ENCODE results near the gene SIPA1L2. TPM values are rescaled to one million over a fixed set of nuclear protein-coding genes. Genes with fewer than 3 reads are reported as not detected.

Gene SIPA1L2
- total and polyA plus RNA-seq, 10 donors = 1.1 to 67.7 (median 27.7) TPM

DNA sequence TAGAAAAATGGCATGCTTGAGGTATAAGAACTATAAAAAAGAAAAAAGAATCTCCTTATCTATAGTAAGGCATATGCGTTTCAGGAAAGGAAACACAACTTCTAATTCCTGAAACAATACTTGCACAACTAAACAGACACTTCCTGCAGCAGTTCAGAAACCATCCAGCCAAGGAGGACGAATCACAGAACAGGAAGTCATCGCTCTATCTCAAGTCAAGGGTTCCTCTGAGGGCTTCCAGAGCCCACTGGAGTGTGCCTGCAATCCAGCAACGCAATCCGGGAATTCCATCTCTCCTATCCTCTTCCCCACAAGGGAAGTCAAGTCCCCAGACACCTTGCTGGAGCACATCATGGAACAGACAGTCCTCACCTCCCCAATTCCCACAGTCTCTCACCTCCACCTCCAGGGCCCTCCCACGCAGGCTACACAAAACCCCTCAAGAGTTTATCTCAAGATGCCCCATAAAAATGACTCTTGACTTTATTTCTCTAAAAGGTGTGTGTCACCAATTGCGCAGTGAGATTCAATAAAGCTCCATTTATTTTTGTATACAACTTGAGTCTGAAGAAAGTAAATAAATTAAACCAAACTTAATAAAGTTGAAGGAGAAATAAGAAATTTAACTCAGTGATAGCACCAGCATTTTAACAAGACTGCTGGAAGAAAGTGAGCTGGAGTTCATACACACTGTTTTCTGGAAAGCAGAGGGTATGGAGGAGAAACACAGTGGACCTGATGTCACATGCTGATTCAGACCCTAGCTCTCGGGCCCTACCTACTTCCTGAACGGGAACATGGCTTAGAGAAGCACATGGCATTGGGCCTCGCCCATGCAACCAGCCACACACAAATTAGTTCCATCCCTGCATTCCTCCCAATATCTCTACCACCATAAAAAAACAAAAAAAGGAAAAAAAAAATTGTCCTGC lies 39.9 kb downstream of the SIPA1L2 start:
- TF ChIP-seq POLR2A (IDR thresholded peaks at IDR 0.05) (no peak), POLR2AphosphoS5 (IDR thresholded peaks at IDR 0.05) (peak in 1 of 3 donors; percentile 13)
- Histone ChIP-seq H3K27ac (peak overlapping the region; percentile 5 to 86 (median 74)), H3K4me1 (peaks cover 12 to 46% (median 27%) of the 10 kb centered on the region in 6 donors), H3K27me3 (replicated peaks in 1 of 7) (no peaks in the 10 kb centered on the region), H3K9me3 (no peaks in the 10 kb centered on the region), H3K4me3 (no peak overlapping the region), H3K36me3 (no peaks in the 10 kb centered on the region)
- intact Hi-C loops (cut with DNase I; ENCODE audit: low total_unique reads) = no loop called here
- 29 to 47% (median 40%) methylated on average over 10 of the region's 10 CpGs for WGBS, 5 donors
- DNase-seq = no peak

DNA sequence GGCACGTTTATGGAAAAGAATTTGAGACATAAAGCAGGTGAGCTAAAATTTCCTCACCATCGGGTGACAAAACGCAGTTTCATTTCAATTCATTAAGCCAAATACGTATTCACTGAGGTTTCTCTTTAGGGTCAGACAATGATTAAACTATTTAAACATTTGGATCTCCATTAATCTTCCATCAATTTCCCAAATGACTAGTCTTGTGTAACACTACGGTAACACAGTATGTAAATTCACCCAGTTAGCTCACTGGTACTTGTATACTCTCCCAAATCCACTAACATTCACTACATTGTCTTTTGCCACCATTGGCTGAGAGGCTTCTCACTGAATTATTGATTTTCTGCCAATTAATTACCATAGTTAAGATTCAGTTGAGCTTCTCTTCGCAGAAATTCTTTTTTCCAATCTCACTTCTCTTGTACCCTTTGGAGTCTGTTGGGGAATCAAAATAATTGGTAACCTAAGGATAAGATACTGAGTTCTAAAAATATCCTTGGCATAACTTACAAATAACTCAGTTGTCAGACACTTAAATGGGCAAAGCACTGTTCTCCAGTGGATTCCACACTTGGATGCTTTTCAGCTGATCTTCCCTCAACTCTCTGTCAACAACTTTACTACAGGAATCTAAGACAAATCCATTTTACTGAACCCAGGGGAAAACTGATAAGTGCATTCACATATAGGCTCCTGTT lies 40.7 kb downstream of the SIPA1L2 start:
- Histone ChIP-seq H3K4me3 (no peak overlapping the region), H3K27ac (peak overlapping the region in 7 of 8 donors; percentile 5 to 86 (median 81)), H3K27me3 (replicated peaks in 1 of 7) (no peaks in the 10 kb centered on the region), H3K36me3 (no peaks in the 10 kb centered on the region), H3K9me3 (no peaks in the 10 kb centered on the region), H3K4me1 (peaks cover 9 to 46% (median 28%) of the 10 kb centered on the region in 6 donors)
- intact Hi-C loops (cut with DNase I; ENCODE audit: low total_unique reads) = no loop called here
- no peak for DNase-seq
- TF ChIP-seq POLR2AphosphoS5 (IDR thresholded peaks at IDR 0.05) (no peak), POLR2A (IDR thresholded peaks at IDR 0.05) (no peak)
- TF ChIP-seq, protein P1, sequence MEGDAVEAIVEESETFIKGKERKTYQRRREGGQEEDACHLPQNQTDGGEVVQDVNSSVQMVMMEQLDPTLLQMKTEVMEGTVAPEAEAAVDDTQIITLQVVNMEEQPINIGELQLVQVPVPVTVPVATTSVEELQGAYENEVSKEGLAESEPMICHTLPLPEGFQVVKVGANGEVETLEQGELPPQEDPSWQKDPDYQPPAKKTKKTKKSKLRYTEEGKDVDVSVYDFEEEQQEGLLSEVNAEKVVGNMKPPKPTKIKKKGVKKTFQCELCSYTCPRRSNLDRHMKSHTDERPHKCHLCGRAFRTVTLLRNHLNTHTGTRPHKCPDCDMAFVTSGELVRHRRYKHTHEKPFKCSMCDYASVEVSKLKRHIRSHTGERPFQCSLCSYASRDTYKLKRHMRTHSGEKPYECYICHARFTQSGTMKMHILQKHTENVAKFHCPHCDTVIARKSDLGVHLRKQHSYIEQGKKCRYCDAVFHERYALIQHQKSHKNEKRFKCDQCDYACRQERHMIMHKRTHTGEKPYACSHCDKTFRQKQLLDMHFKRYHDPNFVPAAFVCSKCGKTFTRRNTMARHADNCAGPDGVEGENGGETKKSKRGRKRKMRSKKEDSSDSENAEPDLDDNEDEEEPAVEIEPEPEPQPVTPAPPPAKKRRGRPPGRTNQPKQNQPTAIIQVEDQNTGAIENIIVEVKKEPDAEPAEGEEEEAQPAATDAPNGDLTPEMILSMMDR (IDR thresholded peaks at IDR 0.05 in 8 of 11, conservative IDR thresholded peaks at IDR 0.05 in 3 of 11) = no peak
- WGBS, 5 donors = 56 to 85% (median 75%) methylated on average over 6 of the region's 6 CpGs

DNA sequence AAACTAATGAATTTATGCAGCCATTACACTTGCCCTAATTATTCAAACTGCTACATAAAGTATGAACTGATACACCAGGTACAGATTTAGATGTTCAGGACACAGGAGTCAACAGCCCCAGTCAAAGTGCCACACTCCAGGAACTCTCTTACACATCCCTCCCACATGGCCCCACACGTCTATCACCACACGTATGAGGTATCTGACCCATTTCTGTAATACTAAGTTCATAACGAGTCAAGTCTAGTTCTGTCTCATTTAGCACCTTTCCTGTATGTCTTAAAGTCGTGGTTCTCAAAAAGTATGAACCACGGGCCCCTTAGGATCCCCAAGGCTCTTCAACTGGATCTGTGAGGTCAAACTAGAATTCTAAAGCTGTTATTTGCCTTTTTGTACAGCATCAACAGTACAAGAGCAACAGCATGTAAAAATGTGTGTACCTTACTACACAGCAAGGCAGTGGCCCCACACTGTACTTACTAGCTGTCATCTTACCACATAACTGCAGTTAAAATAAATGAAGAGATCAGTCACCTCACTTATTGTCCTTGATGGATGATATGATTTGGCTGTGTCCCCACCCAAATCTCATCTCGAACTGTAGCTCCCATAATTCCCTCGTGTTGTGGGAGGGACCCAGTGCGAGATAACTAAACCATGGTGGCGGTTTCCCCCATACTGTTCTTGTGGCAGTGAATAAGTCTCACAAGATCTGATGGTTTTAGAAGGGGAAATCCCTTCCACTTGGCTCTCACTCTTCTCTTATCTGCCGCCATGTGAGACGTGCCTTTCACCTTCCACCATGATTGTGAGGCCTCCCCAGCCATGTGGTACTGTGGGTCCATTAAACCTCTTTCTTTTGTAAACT lies 42.6 kb downstream of the SIPA1L2 start:
- no peaks in the 10 kb centered on the region for H3K36me3 ChIP-seq
- H3K4me3 ChIP-seq = no peak overlapping the region
- H3K9me3 ChIP-seq = no peaks in the 10 kb centered on the region
- DNase-seq = no peak
- TF ChIP-seq POLR2A (IDR thresholded peaks at IDR 0.05) = no peak
- no peak for TF ChIP-seq POLR2AphosphoS5 (IDR thresholded peaks at IDR 0.05)
- TF ChIP-seq, protein P1 (IDR thresholded peaks at IDR 0.05 in 8 of 11, conservative IDR thresholded peaks at IDR 0.05 in 3 of 11) = no peak
- H3K27ac ChIP-seq = peak overlapping the region in 2 of 8 donors; percentile 85 to 86
- H3K4me1 ChIP-seq = peaks cover 9 to 46% (median 28%) of the 10 kb centered on the region in 6 donors
- WGBS, 5 donors = 66 to 79% (median 76%) methylated on average over 11 of the region's 11 CpGs
- intact Hi-C loops (cut with DNase I; ENCODE audit: low total_unique reads) = no loop called here
- no peaks in the 10 kb centered on the region for H3K27me3 ChIP-seq (replicated peaks in 1 of 7)

DNA sequence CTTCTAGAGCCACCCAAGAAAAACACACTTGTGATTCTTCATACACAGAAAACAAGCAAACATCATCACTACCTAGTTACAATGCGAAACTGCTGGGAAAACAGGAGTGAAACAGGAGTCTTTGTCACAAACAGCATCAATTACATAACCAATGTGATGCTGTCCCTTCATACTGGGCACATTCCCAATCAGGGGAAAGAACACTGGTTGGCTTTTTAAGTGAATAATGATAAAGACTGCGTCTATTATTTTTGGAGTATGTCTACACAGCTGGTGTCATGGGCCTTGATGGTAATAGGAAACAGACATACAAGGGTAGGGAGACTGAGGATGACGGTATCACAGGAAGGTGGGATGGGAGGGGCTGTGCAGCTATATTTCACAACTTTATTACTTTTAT lies 43.3 kb downstream of the SIPA1L2 start:
- no peak overlapping the region for H3K27ac ChIP-seq
- TF ChIP-seq POLR2A (IDR thresholded peaks at IDR 0.05) (no peak), POLR2AphosphoS5 (IDR thresholded peaks at IDR 0.05) (no peak)
- TF ChIP-seq, protein P1 (IDR thresholded peaks at IDR 0.05 in 8 of 11, conservative IDR thresholded peaks at IDR 0.05 in 3 of 11) = no peak
- intact Hi-C loops (cut with DNase I; ENCODE audit: low total_unique reads) = no loop called here
- H3K36me3 ChIP-seq = no peaks in the 10 kb centered on the region
- H3K4me3 ChIP-seq = no peak overlapping the region
- no peak for DNase-seq
- no peaks in the 10 kb centered on the region for H3K9me3 ChIP-seq
- H3K4me1 ChIP-seq = peaks cover 9 to 39% (median 27%) of the 10 kb centered on the region in 6 donors
- no peaks in the 10 kb centered on the region for H3K27me3 ChIP-seq (replicated peaks in 1 of 7)
- WGBS, 5 donors = 64 to 82% (median 73%) methylated on average over 3 of the region's 3 CpGs

Data from spleen (tissue), 11 donors.